Posterior vena cava (tissue), 2 donors: ENCODE results near the gene PET100. TPM values are rescaled to one million over a fixed set of nuclear protein-coding genes. Genes with fewer than 3 reads are reported as not detected.

Experiments used
- DNase-seq: peaks from one replicate; pipeline ENCODE4 v3.0.0-alpha.2; 2020; ENCODE audit warnings: low spot score
- intact Hi-C, 2 donors: fragments of 100-400 bp; cut with DNase I; formaldehyde crosslinking; loops; one replicate each; pipeline versions ENCODE4 v1.14.1 to v1.14.2; 2022 to 2023
- microRNA-seq, 2 donors: library from miRNA; unstranded; fragments of <30 nt; microRNA quantifications; one replicate each; pipeline ENCODE4 v1.2.0, GENCODE V29; 2020 to 2021; ENCODE audit warnings: borderline microRNAs expressed in 2 of 2
- total RNA-seq, 2 donors: library from RNA; stranded (reverse); fragmentation: NEBNext Ultra II Directional; extraction: Animal tissue kit (Norgen Biotek cat#: 25700); gene quantifications; one replicate each; pipeline ENCODE4 v1.2.1, GENCODE V29; 2021
- donor health status: DM: yes; HTN: yes; CAD: no.
- donor health status: DM: yes; HTN: yes; CAD: no.

Gene PET100
- total RNA-seq, 2 donors from 2014 or later: 65.8 TPM

DNA sequence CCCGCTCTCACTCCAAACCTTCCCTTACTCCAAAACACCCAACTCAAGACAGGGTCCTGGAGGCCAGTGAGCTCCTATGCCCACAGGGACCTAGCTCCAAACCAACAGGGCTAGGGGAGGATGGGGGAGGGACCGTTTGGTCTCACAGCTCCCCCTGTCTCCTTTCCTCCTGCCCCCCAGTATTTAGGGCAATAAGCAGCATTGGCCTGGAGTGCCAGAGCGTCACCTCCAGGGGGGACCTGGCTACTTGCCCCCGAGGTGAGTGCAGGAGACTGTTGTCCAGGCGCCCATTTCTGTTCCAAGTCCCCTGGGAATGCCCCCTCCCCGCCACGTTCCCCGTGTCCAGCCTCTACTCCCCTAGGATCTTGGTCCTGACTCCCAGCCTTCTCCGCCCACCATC, 40.0 kb downstream of the PET100 start:
- intact Hi-C loops: loop anchor here in 1 of 2 donors (2.0 kb wide), 1 partner anchor 263 kb away; no protein-coding TSS in a partner anchor

DNA sequence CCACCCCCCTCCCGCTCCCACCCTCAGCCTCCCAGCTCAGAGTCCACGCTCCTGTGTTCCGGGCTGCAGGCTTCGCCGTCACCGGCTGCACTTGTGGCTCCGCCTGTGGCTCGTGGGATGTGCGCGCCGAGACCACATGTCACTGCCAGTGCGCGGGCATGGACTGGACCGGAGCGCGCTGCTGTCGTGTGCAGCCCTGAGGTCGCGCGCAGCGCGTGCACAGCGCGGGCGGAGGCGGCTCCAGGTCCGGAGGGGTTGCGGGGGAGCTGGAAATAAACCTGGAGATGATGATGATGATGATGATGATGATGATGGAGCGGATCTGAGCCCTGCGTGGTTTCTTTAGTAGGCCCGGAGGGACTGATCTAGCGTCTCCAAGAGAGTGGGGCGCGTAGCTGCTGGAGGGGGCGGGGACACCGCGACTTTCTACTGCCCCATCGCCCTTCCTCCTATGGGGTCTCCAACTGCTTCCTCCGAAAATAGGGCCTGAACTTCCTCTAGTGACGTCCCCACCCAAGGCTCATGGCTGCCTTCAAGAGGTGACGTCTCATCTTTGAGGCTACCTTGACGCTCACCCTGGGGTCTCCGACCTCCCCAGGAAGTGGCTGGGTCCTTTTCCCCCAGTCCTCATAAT, 40.7 kb downstream of the PET100 start:
- intact Hi-C loops: loop anchor here in 1 of 2 donors (2.0 kb wide), 1 partner anchor 263 kb away; no protein-coding TSS in a partner anchor
- no peak for DNase-seq

More for the DNA sequence above, 40.0 kb downstream of the PET100 start:
- DNase-seq: no peak

GRCh38 chr19:7670790-7671189, 41.2 kb downstream of the PET100 start:
- intact Hi-C loops: loop anchor here in 1 of 2 donors (2.0 kb wide), 1 partner anchor 262 kb away; no protein-coding TSS in a partner anchor
- no peak for DNase-seq

DNA sequence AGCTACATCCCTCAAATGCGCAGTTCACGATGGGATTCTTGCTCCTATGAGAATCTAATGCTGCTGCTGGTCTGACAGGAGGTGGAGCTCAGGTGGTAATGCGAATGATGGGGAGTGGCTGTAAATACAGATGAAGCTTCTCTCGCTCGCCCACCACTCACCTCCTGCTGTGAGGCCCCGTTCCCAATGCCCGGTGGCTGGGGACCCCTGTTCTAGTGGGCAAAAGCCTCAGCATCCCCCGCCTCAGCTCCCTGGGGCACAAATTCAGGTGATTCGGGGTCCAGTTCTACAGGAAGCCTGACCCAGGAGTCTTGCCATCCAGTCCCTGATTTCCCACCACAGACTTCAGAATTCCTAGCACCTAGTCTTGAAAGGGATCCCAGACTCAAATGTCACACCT, 42.9 kb downstream of the PET100 start:
- no peak for DNase-seq

DNA sequence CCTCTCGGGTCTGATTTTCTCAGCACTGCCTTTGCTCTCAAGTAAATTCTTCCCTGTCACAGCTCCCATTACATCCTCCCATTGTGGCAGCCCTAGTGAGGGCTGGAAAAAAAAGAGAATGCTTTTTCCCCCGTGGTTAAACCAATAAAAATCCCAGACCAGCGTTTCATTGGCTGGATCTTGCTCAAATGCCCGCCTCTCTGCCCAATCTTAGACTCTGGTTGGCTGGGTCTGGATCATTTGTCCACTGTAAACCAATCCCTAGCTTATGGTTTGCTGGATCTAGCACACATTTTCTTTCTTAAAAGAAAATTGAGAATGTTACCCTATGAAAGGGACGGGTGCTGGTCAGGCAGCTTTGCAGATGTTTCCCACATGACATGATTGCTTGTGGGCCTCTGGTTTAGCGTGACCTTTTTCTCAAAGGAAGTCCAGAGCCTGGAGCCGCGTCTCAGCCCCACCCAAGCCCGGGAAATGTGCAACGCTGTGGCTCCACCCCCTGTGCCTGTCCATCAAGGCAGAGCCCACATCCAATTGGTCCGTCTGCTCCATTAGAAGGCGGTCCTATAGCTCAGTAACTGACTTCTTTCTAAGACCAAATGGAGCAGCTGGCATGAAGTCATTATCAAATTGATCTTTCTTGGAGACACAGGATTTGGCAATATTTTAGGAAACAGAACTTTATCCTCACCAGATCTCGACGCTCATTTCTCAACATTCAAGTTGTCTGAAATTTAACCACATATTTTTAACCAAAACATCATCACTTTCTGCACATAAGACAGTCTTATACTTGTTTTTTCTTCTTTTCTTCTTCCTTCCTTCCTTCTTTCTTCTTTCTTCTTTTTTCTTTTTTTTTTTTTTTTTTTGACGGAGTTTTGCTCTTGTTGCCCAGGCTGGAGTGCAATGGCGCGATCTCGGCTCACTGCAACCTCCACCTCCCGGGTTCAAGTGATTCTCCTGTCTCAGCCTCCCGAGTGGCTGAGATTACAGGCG, 44.7 kb downstream of the PET100 start:
- intact Hi-C loops: no loop called here
- DNase-seq: peak; percentile 92

More for the DNA sequence above, 42.9 kb downstream of the PET100 start:
- intact Hi-C loops: loop anchor here in 1 of 2 donors (2.0 kb wide), 1 partner anchor 58 kb away; no protein-coding TSS in a partner anchor

- no peak for DNase-seq
- intact Hi-C loops: no loop called here
These were observed 46.8 kb downstream of the PET100 start for GRCh38 chr19:7676376-7676775.

GRCh38 chr19:7676854-7677253, 47.3 kb downstream of the PET100 start, which contains the start of gene MCEMP1:
TSS of gene MCEMP1 (plus strand) at chr19:7677090. CDS start at chr19:7677121, 31 bp downstream.
- no peak for DNase-seq
- intact Hi-C loops: no loop called here

GRCh38 chr19:7677669-7678311, 48.2 kb downstream of the PET100 start:
- no peak for DNase-seq
- intact Hi-C loops: no loop called here

DNA sequence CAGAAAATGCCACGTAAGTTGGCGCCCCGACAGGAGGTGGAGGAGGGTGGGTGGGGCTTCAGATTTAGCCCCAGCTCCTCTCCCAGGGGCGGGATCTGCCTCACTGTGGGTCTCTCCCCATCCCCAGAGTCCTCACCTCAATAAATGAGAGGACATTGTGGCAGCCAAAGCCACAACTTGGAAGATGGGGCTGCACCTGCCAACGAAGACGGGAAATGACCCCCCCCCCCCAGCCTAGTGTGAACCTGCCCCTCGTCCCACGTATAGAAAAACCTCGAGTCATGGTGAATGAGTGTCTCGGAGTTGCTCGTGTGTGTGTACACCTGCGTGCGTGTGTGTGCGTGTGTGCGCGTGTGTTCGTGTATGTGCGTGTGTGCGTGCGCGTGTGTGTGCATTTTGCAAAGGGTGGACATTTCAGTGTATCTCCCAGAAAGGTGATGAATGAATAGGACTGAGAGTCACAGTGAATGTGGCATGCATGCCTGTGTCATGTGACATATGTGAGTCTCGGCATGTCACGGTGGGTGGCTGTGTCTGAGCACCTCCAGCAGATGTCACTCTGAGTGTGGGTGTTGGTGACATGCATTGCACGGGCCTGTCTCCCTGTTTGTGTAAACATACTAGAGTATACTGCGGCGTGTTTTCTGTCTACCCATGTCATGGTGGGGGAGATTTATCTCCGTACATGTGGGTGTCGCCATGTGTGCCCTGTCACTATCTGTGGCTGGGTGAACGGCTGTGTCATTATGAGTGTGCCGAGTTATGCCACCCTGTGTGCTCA, 49.6 kb downstream of the PET100 start:
- no peak for DNase-seq
- intact Hi-C loops: no loop called here

DNA sequence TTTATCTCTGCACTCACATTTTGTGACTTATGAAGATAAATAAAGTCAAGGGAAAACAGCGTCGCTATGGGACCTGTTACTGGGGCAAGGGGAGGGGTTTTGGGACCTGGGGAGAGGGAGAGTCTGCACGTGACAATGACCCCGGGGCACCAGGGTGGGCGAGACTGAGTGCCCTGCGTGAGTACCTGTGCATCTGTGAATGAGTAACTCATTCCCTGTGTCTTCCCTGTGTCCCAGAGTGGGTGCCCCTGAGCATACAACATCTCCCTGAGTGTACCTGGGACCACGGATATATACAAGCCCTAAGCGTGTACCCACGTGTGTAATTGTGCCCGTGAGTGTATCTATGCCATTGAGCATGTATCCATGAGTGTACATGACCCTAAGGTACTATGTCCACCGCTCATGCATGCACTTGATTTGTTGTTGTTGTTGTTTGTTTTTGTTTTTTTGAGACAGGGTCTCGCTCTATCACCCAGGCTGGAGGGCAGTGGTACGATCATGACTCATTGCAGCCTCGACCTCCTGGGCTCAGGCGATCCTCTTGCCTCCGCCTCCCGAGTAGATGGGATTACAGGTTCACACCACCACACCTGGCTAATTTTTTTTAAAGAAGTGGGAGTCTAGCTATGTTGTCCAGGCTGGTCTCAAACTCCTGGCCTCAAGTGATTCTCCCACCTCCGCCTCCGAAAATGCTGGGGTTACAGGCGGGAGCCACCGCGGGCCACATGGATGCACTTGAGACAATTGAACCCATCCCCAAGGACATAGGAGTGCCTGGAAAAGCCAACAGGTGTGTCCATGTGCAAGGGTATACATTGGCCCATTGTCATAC, 50.4 kb downstream of the PET100 start:
- DNase-seq: no peak
- intact Hi-C loops: loop anchor here in 1 of 2 donors (5.0 kb wide), 1 partner anchor 288 kb away; no protein-coding TSS in a partner anchor

GRCh38 chr19:7680606-7681339, 51.2 kb downstream of the PET100 start, which contains the start of gene TRAPPC5:
TSS of gene TRAPPC5 (plus strand) at chr19:7680833. CDS start at chr19:7682254, 1,421 bp downstream.
- intact Hi-C loops: loop anchor here in 1 of 2 donors (5.0 kb wide), 1 partner anchor 288 kb away; no protein-coding TSS in a partner anchor
- peak; percentile 95 for DNase-seq

Small RNA genes lying within 50 kb of the gene (microRNA-seq; reads per million reads assigned to microRNA genes)
- 0 reads per million in 2 donors for gene MIR6792

Other genes with a start within 250 kb of the PET100 start
- 1 to 10 TPM; 2.7 to 4.1 TPM for gene PEX11G, start 140.8 kb upstream of the PET100 start, total RNA-seq
- gene ZNF358, start 113.7 kb upstream of the PET100 start, total RNA-seq: 10 to 100 TPM; 52.3 to 55.0 TPM
- gene MCOLN1, start 107.2 kb upstream of the PET100 start, total RNA-seq: 10 to 100 TPM; 23.1 to 26.1 TPM
- 10 to 100 TPM; 78.0 to 79.3 TPM for gene PNPLA6, start 94.1 kb upstream of the PET100 start, total RNA-seq
- not detected for gene CAMSAP3, start 33.9 kb upstream of the PET100 start, total RNA-seq
- gene XAB2, start 248 bp upstream of the PET100 start, total RNA-seq: 10 to 100 TPM; 19.4 to 23.0 TPM
- gene PCP2, start 3.9 kb downstream of the PET100 start, total RNA-seq: not detected
- gene STXBP2, start 7.3 kb downstream of the PET100 start, total RNA-seq: 10 to 100 TPM; 22.5 to 32.4 TPM
- gene RETN, start 39.3 kb downstream of the PET100 start, total RNA-seq: 1 to 10 TPM; 1.2 to 2.9 TPM
- 1 to 10 TPM; 2.2 to 3.0 TPM for gene MCEMP1, start 47.3 kb downstream of the PET100 start, total RNA-seq
- 10 to 100 TPM; 71.9 to 83.5 TPM for gene TRAPPC5, start 51.0 kb downstream of the PET100 start, total RNA-seq
- under 1 TPM; 0.23 to 0.71 TPM for gene FCER2, start 72.3 kb downstream of the PET100 start, total RNA-seq
- gene CLEC4G, start 102.3 kb downstream of the PET100 start, total RNA-seq: 1 to 10 TPM; 2.2 to 6.6 TPM
- gene CD209, start 117.7 kb downstream of the PET100 start, total RNA-seq: 10 to 100 TPM; 13.4 to 23.0 TPM
- gene CLEC4M, start 133.4 kb downstream of the PET100 start, total RNA-seq: under 1 TPM in 1 of 2 donors, not detected in 1; 0.38 TPM
- 10 to 100 TPM; 14.9 to 16.0 TPM for gene EVI5L, start 200.4 kb downstream of the PET100 start, total RNA-seq
- gene PRR36, start 244.6 kb downstream of the PET100 start, total RNA-seq: under 1 TPM; 0.09 to 0.14 TPM